Skin of body (tissue), 2 donors: ENCODE results near the gene SLC18A3. TPM values are rescaled to one million over a fixed set of nuclear protein-coding genes. Genes with fewer than 3 reads are reported as not detected.

ENCODE experiments used
- DNase-seq: peaks from one replicate; lab custom pipeline; 2025; lab: John Stamatoyannopoulos, UW
- total RNA-seq: library from RNA; depleted of rRNA; stranded (reverse); fragments of >200 nt; gene quantifications from one replicate; pipeline ENCODE4 v1.2.3, GENCODE V29; 2014

Gene SLC18A3
- total RNA-seq, 1 donor from 2014 or later, result not detected

DNA sequence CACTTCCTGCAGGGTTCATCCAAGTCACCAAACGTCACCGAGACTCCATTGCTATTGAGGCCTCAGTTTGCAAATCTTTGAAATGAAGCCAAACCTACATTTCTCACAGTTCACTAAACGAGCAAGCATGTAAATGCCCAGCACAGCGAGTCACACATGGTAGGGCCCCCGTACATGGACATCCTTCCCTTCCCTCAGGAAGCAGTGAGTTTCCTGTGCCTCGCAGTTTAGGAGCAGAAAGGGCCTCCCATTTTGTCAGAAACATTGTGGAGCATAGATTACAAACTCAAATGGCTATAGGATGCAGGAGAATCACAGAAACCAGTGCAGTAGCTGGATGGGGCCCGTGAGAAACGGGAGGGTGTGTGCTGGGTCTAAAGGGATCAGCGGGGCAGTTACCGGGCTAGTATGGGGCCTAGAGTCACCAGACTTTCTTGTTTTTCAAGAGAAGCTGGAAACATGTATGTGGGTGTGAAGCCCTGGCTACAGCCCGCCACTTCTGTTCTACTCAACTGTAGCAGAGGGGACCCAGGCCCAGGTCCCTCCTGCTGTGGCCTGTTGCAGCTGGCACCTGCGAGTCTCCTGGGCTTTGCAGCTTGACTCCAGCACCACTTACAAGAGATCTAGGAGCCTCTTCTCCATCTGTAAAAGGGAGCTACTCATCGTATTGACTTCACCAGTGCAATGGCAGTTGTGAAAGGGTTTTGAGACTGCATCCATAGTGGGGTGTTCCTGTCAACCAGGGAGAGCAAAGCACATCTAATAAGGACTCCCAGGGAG lies 14.2 kb upstream of the SLC18A3 start:
- DNase-seq, result no peak

DNA sequence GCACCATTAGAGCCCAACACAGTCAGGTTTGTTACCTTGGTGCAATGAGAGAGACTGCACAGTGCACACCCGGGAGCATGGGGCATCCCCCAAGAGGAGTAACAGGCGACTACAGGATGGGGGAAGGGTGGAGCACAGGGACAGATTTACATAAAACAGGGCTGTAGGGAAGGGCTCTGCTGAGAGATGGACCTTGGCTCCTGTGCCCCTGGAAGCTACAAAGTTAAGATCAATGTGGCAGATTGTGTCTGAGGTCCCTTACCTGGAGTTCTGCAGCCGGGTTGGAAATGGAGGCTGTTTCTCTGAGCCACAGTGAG lies 13.7 kb upstream of the SLC18A3 start:
- DNase-seq, result no peak

DNA sequence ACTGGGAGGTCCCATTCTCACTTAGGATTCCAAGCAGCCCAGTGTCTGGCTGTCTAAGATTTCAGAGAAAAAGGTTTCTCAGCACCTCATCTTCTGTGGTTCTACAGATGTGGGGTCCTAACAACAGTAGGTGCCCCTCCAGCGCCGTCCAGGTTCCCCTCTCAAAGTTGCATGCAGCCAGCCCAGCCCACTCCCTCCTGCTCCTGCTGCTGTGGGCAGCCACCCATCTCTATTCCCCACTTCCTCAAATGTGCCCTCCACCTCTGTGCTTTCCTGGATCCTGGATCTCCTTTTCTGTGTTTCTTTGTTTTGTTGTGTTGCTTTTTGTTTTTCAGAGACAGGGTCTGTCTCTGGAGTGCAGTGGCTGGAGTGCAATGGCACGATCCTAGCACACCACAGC lies 13.3 kb upstream of the SLC18A3 start:
- no peak for DNase-seq

DNA sequence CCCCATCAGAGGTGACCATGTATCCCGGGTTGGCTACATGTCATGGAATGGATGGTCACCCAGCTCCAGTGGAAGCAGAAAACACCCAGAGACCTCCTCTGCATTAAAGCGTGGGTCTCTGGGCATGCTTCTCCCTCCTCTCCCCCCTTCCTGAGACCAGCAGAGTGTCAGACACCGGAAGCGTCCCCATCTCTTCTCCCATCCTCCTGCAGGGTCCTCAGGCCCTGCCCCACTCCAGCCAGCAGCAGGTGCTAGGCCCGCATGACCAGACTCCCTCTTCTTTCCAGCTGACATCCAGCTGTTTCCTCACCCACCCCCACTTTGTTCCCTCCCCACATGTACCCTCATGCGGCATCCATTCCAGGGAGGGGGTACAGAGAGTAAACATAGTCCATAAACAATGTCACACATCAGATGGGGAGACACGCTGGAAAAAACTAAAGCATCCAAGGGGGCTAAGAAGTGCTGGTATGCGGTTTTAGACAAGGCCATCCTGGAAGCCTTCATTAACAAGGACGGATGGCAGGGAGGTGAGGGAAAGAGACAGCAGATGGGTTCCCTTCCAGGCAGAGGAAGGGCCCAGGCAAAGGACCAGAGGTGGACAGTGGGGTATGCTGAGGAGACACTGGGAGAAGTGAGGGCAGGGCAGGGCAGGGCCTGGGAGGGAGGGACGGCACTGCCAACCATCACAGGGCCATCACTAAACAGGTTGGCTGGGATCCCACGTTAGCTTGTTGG lies 12.5 kb upstream of the SLC18A3 start:
- DNase-seq, result no peak

DNA sequence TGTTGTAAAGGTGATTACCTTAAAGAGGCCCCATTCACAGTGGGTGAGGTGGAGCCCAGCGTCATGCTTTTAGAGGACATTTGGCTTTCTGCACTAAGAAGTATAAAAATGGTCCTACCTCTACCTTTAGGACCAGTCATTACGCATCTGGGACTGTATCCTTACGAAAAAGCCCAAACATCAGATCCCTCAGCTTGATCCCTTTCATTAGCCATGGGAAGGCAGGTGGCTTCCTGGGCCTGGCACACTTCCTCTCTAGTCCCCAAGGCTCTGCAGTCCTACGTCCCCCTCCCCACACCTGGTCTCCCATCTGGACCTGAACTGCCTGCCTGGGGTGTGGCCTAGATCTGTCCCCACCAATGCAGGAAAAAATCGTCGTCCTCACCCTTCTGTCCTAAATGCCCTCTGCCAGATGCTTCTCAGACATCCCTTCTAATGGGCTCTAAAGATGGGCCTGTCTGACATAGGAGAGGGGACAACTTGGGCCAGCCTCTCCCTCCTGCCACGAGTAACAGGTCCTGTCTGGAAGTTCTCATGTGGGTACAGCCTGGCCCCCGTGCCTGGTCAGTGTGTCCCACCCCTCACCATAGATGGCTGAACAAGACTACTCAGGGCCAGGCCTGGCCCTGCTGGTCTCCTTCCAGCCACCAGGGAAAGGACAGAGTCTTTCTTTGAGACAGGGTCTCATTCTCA lies 11.8 kb upstream of the SLC18A3 start:
- no peak for DNase-seq

DNA sequence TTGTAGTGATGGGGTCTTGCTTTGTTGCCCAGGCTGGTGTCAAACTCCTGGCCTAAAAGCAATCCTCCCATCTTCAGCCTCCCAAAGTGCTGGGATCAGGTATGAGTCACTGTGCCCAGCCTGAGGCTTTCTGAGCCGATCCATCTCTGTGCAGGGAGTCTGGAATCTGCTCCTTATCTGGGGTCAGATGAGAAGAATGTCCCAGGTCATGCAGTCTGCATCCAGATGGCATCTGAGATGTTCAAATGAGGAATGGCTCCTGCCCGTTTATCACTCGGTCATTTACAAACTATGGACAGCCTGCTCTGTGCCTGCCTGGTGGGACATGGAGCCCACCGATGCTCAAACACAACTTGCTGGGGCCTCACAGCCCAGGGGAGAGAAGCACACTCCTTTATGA lies 11.1 kb upstream of the SLC18A3 start:
- DNase-seq, result no peak

DNA sequence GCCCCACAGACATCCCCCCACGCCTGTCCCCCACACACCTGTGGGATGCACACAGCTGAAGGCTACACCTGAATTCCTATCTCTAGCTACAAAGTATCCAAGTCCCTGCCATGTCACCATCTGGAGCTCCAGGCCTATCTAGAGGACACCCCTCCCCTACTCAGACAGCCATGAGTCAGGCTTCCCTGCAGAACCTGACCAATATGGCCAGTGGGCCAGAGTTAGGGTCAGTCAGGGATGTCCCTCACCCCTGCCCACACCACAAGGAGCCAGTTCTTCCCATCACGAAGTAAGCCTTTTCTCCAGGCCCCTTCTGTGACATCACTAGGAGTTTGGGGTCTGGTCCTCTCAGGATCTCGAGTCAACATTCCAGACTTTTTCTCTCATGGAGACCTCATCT lies 10.6 kb upstream of the SLC18A3 start:
- DNase-seq, result no peak

DNA sequence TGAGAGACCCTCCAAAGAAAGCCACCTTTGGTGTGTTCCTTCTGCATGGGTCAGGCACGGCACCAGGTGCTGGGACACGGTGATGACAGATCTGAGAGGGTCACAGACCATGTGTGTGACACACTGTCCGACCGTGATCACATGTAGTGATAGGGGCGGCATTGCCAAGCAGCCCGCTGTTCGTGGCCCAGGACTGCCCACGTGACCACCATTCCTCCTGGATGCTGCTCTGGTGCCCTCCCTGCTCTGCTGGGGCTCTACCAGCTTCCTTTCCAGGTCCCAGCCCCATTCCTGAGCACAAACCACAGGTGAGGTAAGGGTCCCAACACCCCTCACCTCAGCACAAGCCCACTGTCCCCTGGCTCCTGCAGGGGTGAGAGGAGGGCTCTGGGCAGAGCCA lies 10.1 kb upstream of the SLC18A3 start:
- no peak for DNase-seq

DNA sequence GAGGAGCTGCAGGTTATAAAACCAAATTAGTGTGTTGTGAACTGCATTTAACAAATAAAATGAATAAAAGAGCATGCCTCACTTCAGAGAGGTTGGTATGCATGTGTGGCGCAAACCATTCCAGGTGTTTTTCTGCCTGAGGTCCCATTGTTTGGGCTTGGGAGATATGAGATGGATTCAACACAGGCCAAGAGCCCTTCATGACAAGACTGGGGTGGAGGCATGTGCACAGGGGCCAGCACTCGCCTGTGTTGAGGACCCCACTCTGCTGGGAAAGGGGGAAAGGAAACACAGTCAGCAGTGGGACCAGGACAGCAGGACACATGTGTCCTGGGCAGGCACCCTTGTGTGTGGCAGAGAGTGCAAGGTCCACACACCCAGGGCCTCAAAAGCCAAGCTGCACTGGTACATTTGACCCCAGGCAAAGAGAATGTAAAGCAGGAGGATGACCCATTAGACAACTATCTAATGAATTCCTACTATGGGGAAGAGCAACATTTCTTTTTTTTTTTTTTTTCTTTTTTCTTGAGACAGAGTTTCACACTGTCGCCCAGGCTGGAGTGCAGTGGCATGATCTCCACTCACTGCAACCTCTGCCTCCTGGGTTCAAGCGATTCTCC lies 9.2 kb upstream of the SLC18A3 start:
- DNase-seq, result no peak

DNA sequence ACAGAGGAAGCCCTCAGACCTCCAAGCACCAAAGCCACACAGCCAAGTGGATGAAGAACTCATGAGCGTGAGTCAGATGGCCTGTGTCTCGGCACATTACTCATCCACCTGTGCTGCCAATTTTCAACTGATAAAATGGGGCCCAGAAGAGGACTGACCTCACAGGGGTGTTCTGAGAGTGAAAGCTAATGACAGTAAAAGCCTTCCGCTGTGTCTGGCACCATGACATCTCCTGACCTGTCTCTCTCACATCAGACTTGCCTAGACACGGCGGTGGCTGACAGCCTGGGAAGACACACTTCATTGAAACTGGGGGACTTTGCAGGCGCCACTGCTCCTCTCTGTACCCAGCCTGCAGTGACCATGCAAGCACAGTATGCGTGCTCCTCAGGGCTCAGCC lies 8.3 kb upstream of the SLC18A3 start:
- no peak for DNase-seq

DNA sequence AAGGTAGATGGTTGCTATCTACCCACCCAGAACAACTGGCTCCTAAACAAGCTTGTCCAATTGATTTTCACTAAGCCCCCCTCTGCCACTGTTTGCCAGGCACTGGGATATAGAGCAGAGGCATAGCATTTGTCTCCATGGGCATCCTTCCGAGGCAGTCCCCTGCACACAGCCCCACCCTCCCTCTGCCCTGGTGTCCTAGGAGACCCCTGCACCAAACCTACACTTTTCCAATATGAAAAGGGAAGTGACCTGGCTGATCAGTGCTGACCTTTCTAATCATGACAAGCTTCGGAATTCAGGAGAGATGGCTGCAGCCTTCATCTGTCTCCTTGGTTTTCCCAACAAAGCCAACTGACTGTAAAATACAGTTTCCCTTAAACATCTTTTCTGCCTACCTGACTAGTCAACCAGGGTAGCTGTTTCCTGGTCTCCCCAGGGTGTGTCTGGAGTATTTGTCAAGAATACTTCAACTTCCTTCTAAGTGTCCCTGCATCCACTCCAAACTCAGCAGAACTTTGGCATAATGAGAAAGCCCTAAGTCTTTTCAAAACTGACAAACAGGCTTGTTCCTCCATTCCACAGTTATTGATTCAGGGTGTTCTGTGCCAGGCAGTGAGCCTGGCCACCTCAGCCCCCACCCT lies 7.6 kb upstream of the SLC18A3 start:
- no peak for DNase-seq

DNA sequence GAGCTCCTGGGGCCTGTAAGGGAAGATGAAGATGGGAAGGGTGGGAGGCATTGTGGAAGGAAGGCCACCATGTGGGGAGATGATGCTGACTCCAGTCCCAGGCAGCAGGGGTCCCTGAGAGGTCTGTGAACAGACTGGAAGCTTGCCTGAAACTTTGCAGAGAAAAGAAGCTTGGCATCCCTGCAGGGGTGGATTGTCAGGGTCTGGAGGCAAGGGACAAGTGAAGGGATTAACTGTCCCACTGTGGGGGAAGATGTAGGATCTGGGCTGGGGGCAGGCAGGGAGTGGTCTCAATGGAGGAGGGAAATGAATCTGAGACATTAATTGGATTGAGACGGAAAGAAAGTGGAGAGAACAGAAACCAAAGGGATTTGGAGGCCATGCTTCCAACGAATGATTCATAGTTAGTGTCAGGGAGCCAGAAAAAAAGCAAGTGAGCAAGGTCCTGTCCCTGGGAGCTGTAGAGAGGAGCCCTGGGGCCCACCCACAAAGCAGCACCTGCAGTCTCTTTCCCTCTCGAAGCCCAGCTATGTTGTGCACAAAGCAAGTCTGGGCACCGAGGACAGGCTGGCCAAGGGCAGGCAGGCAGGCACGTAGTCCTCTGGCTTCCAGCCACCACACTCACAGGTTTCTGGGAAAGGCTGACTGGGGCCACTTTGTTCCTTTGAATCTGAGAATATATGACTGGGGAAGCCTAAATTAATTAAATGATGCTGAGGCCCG lies 4.7 kb upstream of the SLC18A3 start:
- no peak for DNase-seq

DNA sequence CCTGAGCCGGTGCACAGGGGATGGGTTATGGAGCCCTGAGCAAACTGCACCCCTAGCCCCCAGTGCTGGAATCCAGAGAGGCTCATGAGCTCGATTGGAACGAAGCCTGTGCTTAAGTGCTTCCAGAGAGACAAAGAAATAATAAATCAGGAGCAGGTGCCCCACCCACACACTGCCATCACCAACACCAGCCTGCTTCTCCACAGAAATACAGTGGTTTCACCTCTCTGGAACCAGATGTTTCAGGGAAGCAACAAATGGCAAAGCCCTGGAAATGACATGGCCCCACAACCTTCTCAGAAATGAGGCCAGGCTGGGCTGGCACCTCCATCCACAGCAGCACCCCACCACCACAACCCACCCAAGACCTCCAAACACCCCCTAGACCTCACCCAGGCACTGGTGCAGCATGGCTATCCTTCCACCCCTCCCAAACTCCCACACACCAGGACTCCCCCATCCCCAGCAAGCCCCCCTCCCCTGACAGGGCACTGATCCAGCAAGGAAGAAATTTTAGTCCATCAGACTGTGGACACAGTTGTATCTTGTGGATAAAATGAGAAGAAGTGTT lies 4.1 kb upstream of the SLC18A3 start:
- DNase-seq, result no peak

DNA sequence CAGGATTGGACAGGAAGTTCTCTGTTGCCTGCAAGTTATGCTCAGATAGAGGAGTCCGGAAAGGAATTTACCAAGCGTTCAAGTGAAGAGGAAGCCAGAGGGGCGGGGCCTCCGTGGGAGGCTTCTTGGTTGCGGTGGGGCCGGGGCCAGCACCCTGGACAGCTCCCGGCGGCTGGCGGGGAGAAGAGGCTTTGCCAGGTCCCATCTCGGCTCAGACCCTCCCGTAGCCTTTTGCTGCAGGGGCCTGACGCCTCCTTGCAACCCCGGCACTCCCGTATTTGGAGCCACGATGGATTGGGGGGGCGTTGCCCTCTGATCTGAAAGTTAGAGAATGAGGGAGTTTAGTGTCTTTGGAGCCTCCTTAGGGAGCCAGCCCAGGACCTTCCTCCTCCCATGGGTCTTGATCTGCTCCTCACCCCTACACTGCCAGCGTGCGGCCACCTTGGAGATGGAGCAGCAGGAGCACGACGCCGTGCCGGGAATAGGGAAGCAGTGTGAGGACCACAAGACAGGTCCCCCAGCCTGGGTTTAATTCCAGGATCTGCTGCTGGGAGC lies 3.1 kb upstream of the SLC18A3 start:
- no peak for DNase-seq

DNA sequence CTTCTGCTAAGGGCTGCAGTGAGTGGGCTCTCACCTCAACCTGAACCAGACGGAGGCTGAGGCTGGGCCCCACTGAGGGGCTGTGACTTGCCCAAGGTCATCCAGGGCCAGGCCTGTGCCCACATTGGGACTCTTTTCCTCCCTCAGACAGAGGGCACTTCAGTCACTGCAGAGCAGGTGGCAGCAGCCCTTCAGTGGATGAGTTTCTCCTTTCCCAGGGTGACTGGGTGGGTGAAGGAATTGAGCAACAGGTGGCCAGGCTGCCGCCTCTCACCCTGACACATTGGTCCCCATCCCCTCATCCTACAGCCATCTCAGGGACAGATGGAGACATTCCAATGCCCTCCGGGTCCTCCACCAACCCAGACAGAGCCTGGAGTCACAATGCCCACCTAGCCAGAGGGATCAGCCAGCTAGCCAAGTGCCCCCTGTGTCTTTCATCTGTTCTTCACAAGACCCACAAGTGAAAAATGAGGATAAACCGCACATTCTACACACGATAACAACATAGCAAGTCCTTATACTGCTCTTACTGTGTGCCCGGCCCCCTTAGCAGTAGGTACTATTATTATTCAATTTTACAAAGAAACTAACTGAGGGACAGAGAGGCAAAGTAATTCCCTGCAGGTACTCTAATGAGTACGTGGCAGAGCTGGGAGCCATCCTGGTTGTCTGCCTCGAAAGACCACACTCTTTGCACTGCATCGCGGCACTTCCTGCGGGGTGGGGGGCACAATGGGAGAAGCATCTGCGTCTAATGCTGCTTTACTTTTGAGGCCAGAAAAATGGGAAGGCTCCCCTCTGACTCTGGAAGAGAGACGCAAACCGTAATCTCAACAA lies 1.7 kb upstream of the SLC18A3 start:
- DNase-seq, result no peak

DNA sequence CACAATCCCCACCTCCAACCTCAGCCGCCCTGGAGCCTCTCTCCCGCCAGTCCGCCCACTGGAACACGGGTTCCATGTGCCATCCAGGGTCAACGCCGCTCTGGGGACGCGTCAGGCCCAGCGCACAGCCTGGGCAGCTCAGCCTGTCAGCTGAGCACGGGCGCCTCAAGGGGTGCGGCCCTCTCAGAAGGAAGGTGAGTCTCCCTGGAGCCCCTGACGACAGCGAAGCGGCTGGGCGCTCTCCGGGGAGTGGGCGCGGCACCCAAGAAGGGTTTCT lies 1.2 kb upstream of the SLC18A3 start:
- DNase-seq, result no peak

DNA sequence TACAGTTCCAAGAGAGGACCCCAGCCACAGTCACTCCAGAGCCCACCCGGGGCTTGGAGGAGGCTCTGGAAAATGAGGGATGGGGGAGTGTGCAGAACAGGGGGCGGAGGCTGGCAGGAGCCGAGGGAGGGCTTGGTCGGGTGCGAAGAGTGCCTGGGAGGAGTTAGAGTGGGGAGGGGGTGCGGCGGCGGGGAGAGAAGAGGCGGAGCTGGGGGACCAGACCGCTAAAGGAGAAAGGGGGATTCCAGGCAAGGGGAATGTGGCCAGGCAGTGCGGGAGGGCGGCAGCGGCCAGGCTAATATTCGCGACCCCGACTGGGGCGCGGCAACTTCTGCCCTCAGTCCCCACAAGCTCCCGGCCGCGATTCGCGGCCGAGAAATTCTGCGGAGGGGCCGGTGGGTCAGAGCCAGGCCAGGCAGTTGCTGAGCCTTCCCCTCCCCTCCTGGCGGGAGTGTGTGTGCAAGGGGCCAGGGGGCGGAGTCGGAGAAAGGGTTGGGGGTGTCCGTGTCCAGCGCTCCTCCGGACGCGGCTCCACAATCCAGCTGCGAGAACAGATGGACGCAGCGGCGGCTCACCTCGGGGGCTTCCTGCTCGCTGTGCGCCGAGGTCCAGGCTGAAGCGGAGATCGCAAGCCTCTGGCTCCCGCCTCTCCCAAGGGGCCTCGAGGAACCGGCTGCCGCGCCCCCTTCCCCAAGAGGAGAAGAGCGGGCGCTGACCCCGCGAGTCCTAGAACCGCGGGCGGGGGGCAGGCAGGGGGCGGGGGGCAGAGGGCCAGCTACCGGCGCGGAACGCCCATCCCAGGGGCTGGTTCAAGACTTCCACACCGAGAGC lies 612 bp upstream of the SLC18A3 start:
- no peak for DNase-seq

DNA sequence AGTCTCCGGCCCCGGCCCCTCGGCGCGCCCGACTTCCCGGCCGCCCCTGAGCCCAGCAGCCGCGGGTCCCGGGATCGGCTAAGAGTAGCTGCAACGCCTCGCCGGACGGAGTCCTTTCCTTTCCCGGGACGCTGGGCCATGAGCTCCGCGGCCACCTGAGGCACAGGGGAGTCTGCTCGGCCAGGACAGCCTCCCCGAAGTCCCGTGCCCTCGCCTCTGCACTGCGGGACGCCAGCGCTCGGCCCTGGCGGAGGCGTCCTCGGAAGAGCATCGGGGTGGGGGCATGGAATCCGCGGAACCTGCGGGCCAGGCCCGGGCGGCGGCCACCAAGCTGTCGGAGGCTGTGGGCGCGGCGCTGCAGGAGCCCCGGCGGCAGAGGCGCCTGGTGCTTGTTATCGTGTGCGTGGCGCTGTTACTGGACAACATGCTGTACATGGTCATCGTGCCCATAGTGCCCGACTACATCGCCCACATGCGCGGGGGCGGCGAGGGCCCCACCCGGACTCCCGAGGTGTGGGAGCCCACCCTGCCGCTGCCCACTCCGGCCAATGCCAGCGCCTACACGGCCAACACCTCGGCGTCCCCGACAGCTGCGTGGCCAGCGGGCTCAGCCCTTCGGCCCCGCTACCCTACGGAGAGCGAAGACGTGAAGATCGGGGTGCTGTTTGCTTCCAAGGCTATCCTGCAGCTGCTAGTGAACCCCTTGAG lies 502 bp downstream of the SLC18A3 start:
- DNase-seq, result no peak
